PC-3 (cell line): ENCODE results near the gene ZNF606. TPM values are rescaled to one million over a fixed set of nuclear protein-coding genes. Genes with fewer than 3 reads are reported as not detected.

Experiments used
- ATAC-seq: fragments of 200-7000 bp; cut with Tn5 transposase; 2 replicates; pipeline ENCODE4 v1.9.1; 2020; ENCODE audit warnings: mild to moderate bottlenecking, moderate library complexity
- BruUV-seq: library from RNA; stranded (reverse); fragments of 400-500 nt; replicated peaks from 2 replicates; lab custom pipeline; 2021; lab: Mats Ljungman, UMichigan
- CTCF ChIA-PET: fragments of 300-600 bp; sonication (Branson Sonifier 250); formaldehyde crosslinking; loops from one replicate; lab custom pipeline; 2022; ENCODE audit warnings: antibody characterized with exemption; lab: Charles Lee
- POLR2A ChIA-PET: fragments of 300-600 bp; sonication (Branson Sonifier 250); formaldehyde crosslinking; loops from one replicate; lab custom pipeline; 2022; ENCODE audit warnings: antibody characterized with exemption; ENCODE audit not compliant: unreplicated experiment; lab: Charles Lee
- DNase-seq: peaks from one replicate; pipeline ENCODE4 v3.0.0-alpha.2; 2015
- H2AFZ ChIP-seq: fragments of 300-600 bp; sonication (generic); 2 replicates; pipeline ENCODE4 v1.6.0; 2016; ENCODE audit warnings: antibody characterized with exemption, low read length
- H3F3A ChIP-seq: fragments of 300-600 bp; sonication (generic); one replicate; pipeline ENCODE4 v1.6.0; 2017; ENCODE audit warnings: antibody characterized with exemption, low read length, control low read depth, mild to moderate bottlenecking; ENCODE audit not compliant: unreplicated experiment
- H3K27ac ChIP-seq: fragments of 300-600 bp; sonication (generic); 2 replicates; pipeline ENCODE4 v1.5.1; 2016; ENCODE audit warnings: mild to moderate bottlenecking, low read length
- H3K27me3 ChIP-seq: fragments of 300-600 bp; sonication (generic); 2 replicates; pipeline ENCODE4 v1.6.1; 2016; ENCODE audit warnings: low read length, mixed read lengths
- H3K36me3 ChIP-seq: fragments of 300-600 bp; sonication (generic); 2 replicates; pipeline ENCODE4 v1.6.1; 2016; ENCODE audit warnings: low read depth, mixed run types, low read length, mixed read lengths
- H3K4me1 ChIP-seq: fragments of 300-600 bp; sonication (generic); 2 replicates; pipeline ENCODE4 v1.5.1; 2016; ENCODE audit warnings: low read length; ENCODE audit not compliant: insufficient read depth
- H3K4me2 ChIP-seq: fragments of 300-600 bp; sonication (generic); 2 replicates; pipeline ENCODE4 v1.6.0; 2016; ENCODE audit warnings: low read length
- H3K4me3 ChIP-seq: fragments of 300-600 bp; sonication (generic); 2 replicates; pipeline ENCODE4 v1.5.1; 2016; ENCODE audit warnings: mild to moderate bottlenecking, low read length, mixed read lengths
- H3K79me2 ChIP-seq: fragments of 300-600 bp; sonication (generic); 2 replicates; pipeline ENCODE4 v1.6.1; 2017; ENCODE audit warnings: low read length, mixed read lengths
- H3K9ac ChIP-seq: fragments of 300-600 bp; sonication (generic); 2 replicates; pipeline ENCODE4 v1.6.0; 2016; ENCODE audit warnings: mild to moderate bottlenecking, low read length
- H3K9me2 ChIP-seq: fragments of 300-600 bp; sonication (generic); replicated peaks from 2 replicates; pipeline ENCODE4 v1.6.1; 2016; ENCODE audit warnings: mixed run types, low read length, mixed read lengths
- H3K9me3 ChIP-seq: fragments of 300-600 bp; sonication (generic); 2 replicates; pipeline ENCODE4 v1.6.1; 2016; ENCODE audit warnings: low read length, mixed read lengths
- H4K20me1 ChIP-seq: fragments of 300-600 bp; sonication (generic); 2 replicates; pipeline ENCODE4 v1.6.1; 2016; ENCODE audit warnings: low read length, mixed read lengths
- CTCF ChIP-seq: fragments of 300-600 bp; sonication (generic); conservative IDR thresholded peaks from 2 replicates; pipeline ENCODE4 v1.5.1; 2017; ENCODE audit warnings: antibody characterized with exemption, low read depth, mild to moderate bottlenecking, low read length
- EZH2 ChIP-seq: fragments of 300-600 bp; sonication (generic); IDR thresholded peaks from one replicate; pipeline ENCODE4 v1.6.1; 2017; ENCODE audit warnings: antibody characterized with exemption, mild to moderate bottlenecking, low read length; ENCODE audit not compliant: unreplicated experiment
- EZH2phosphoT487 ChIP-seq: fragments of 300-600 bp; sonication (generic); IDR thresholded peaks from 2 replicates; pipeline ENCODE4 v1.6.1; 2018; ENCODE audit warnings: mild to moderate bottlenecking, antibody characterized with exemption, low read length, borderline replicate concordance
- intact Hi-C: fragments of 100-400 bp; cut with micrococcal nuclease; formaldehyde crosslinking; loops from 2 replicates; pipeline ENCODE4 v1.9.0; 2023
- total RNA-seq: library from RNA; depleted of rRNA; stranded (reverse); fragments of >200 nt; gene quantifications from 2 replicates; pipeline ENCODE4 v1.2.3, GENCODE V29; 2014

The ZNF606 gene
- total RNA-seq, 1 experiment from 2014 or later, result 6.0 TPM

GRCh38 chr19:57964761-57965160 lies 37.9 kb downstream of the ZNF606 start:
- Histone ChIP-seq H3K4me1 (no peaks in the 10 kb centered on the region), H3K9me3 (peaks cover 43% of the 10 kb centered on the region), H3K27me3 (no peaks in the 10 kb centered on the region), H3K4me3 (no peak overlapping the region), H3F3A (no peaks in the 10 kb centered on the region), H3K36me3 (no peaks in the 10 kb centered on the region; the same call in 1 of the 2 replicates), H2AFZ (no peak overlapping the region), H3K4me2 (no peak overlapping the region), H3K79me2 (no peaks in the 10 kb centered on the region), H3K9ac (no peak overlapping the region), H4K20me1 (no peaks in the 10 kb centered on the region), H3K9me2 (no peaks in the 10 kb centered on the region), H3K27ac (no peak overlapping the region)
- DNase-seq (no peak), ATAC-seq (no peak)
- ChIA-PET POLR2A (no interaction called here), CTCF (no interaction called here)
- BruUV-seq, result no TSS peak
- TF ChIP-seq EZH2 (no peak), EZH2phosphoT487 (no peak), CTCF (no peak)
- intact Hi-C loops, result no loop called here

GRCh38 chr19:57961785-57962184 lies 40.8 kb downstream of the ZNF606 start:
- Histone ChIP-seq H3K4me1 (no peaks in the 10 kb centered on the region), H3K27me3 (no peaks in the 10 kb centered on the region), H3K4me2 (no peak overlapping the region), H2AFZ (no peak overlapping the region), H3K4me3 (no peak overlapping the region), H3K9me3 (peaks cover 46% of the 10 kb centered on the region), H4K20me1 (no peaks in the 10 kb centered on the region), H3K9ac (no peak overlapping the region), H3K27ac (no peak overlapping the region), H3K36me3 (no peaks in the 10 kb centered on the region; the same call in 1 of the 2 replicates), H3K9me2 (no peaks in the 10 kb centered on the region), H3F3A (no peaks in the 10 kb centered on the region), H3K79me2 (no peaks in the 10 kb centered on the region)
- no peak for ATAC-seq
- intact Hi-C loops, result no loop called here
- CTCF ChIA-PET, result no interaction called here
- BruUV-seq, result no TSS peak
- no peak for DNase-seq
- no peak for TF ChIP-seq CTCF
- TF ChIP-seq EZH2, result no peak
- POLR2A ChIA-PET, result no interaction called here

GRCh38 chr19:57954996-57955395 lies 47.6 kb downstream of the ZNF606 start:
- Histone ChIP-seq H3K4me2 (no peak overlapping the region), H3K79me2 (no peaks in the 10 kb centered on the region), H2AFZ (no peak overlapping the region), H3K27me3 (no peaks in the 10 kb centered on the region), H4K20me1 (no peaks in the 10 kb centered on the region), H3K9ac (no peak overlapping the region), H3K36me3 (no peaks in the 10 kb centered on the region; the same call in 1 of the 2 replicates), H3F3A (no peaks in the 10 kb centered on the region), H3K4me3 (no peak overlapping the region), H3K4me1 (no peaks in the 10 kb centered on the region), H3K9me3 (peaks cover 35% of the 10 kb centered on the region), H3K9me2 (no peaks in the 10 kb centered on the region), H3K27ac (no peak overlapping the region)
- no TSS peak for BruUV-seq
- DNase-seq, result no peak
- ATAC-seq, result no peak
- POLR2A ChIA-PET, result no interaction called here
- CTCF ChIA-PET, result no interaction called here
- TF ChIP-seq CTCF, result no peak
- no peak for TF ChIP-seq EZH2phosphoT487
- TF ChIP-seq EZH2, result no peak
- intact Hi-C loops, result no loop called here
